NCI-H774 (cell line): ENCODE results near the gene NOSTRIN.
"Not testable (repeated sequence)": the region's sequence is repeated elsewhere in the genome, so short reads cannot be mapped to it uniquely, and the experiment has no call there.

Experiments
- DNase-seq: peaks from one replicate; lab custom pipeline; 2025; lab: John Stamatoyannopoulos, UW

Gene NOSTRIN

GRCh38 chr2:168801961-168802858 is at the start of gene NOSTRIN:
Gene NOSTRIN (plus strand): TSS chr2:168802637. CDS start chr2:168802647, 10 bp downstream.
- DNase-seq: no peak

GRCh38 chr2:168753765-168754329 is 48.6 kb upstream of the NOSTRIN start:
- no peak for DNase-seq

GRCh38 chr2:168757223-168757622 is 45.2 kb upstream of the NOSTRIN start:
- DNase-seq: no peak

GRCh38 chr2:168758970-168759820 is 43.2 kb upstream of the NOSTRIN start:
- DNase-seq: no peak

GRCh38 chr2:168765401-168765800 is 37.0 kb upstream of the NOSTRIN start:
- DNase-seq: no peak

GRCh38 chr2:168766600-168766999 is 35.8 kb upstream of the NOSTRIN start:
- no peak for DNase-seq

- DNase-seq: no peak
Observed at GRCh38 chr2:168767258-168767657, 35.2 kb upstream of the NOSTRIN start.

GRCh38 chr2:168768357-168768756 is 34.1 kb upstream of the NOSTRIN start:
- not testable (repeated sequence) for DNase-seq

- no peak for DNase-seq
Observed at GRCh38 chr2:168770796-168771195, 31.6 kb upstream of the NOSTRIN start.

GRCh38 chr2:168772704-168773103 is 29.7 kb upstream of the NOSTRIN start:
- DNase-seq: no peak

GRCh38 chr2:168773128-168773527 is 29.3 kb upstream of the NOSTRIN start:
- DNase-seq: no peak

- no peak for DNase-seq
Observed at GRCh38 chr2:168773719-168774521, 28.5 kb upstream of the NOSTRIN start.

- DNase-seq: no peak
Observed at GRCh38 chr2:168775837-168776236, 26.6 kb upstream of the NOSTRIN start.

- no peak for DNase-seq
Observed at GRCh38 chr2:168780669-168781071, 21.8 kb upstream of the NOSTRIN start.

GRCh38 chr2:168781191-168781817 is 21.1 kb upstream of the NOSTRIN start:
- DNase-seq: no peak

- no peak for DNase-seq
Observed at GRCh38 chr2:168782271-168782670, 20.2 kb upstream of the NOSTRIN start.

- DNase-seq: no peak
Observed at GRCh38 chr2:168784993-168785392, 17.4 kb upstream of the NOSTRIN start.

GRCh38 chr2:168787098-168787781 is 15.2 kb upstream of the NOSTRIN start:
- no peak for DNase-seq

- no peak for DNase-seq
Observed at GRCh38 chr2:168787782-168788376, 14.6 kb upstream of the NOSTRIN start.

GRCh38 chr2:168789776-168790175 is 12.7 kb upstream of the NOSTRIN start:
- no peak for DNase-seq
